RWPE2 (cell line): ENCODE results near the gene NSG2.

Experiments used
- ATAC-seq: fragments of 200-7000 bp; cut with Tn5 transposase; 3 replicates; pipeline ENCODE4 v1.9.1; 2021; ENCODE audit warnings: low read depth
- DNase-seq: peaks from one replicate; pipeline ENCODE4 v3.0.0-alpha.2; 2020; ENCODE audit warnings: low spot score
- H3K27ac ChIP-seq: fragments of 450-650 bp; 2 replicates; pipeline ENCODE4 v1.5.1; 2017; ENCODE audit warnings: mild to moderate bottlenecking; ENCODE audit not compliant: poor library complexity, severe bottlenecking
- H3K27me3 ChIP-seq: fragments of 250-450 bp; sonication (Bioruptor Pico); 2 replicates; pipeline ENCODE4 v1.5.1; 2021; ENCODE audit warnings: mild to moderate bottlenecking, moderate library complexity; ENCODE audit not compliant: insufficient read depth, poor library complexity, severe bottlenecking
- H3K36me3 ChIP-seq: fragments of 250-450 bp; sonication (Bioruptor Pico); 2 replicates; pipeline ENCODE4 v1.5.1; 2020; ENCODE audit warnings: low read depth, mild to moderate bottlenecking, moderate library complexity
- H3K4me1 ChIP-seq: fragments of 250-450 bp; sonication (Bioruptor Pico); 2 replicates; pipeline ENCODE4 v1.5.1; 2021; ENCODE audit warnings: mild to moderate bottlenecking, moderate library complexity; ENCODE audit not compliant: insufficient read depth, poor library complexity, severe bottlenecking
- H3K4me3 ChIP-seq: fragments of 250-450 bp; sonication (Bioruptor Pico); 2 replicates; pipeline ENCODE4 v1.5.1; 2021; ENCODE audit warnings: mild to moderate bottlenecking, moderate library complexity; ENCODE audit not compliant: severe bottlenecking
- H3K9me3 ChIP-seq: fragments of 250-450 bp; sonication (Bioruptor Pico); 2 replicates; pipeline ENCODE4 v1.5.1; 2021; ENCODE audit warnings: mild to moderate bottlenecking, moderate library complexity; ENCODE audit not compliant: severe bottlenecking
- CTCF ChIP-seq: fragments of 450-650 bp; IDR thresholded peaks from one replicate; pipeline ENCODE4 v1.5.1; 2017; ENCODE audit warnings: mild to moderate bottlenecking, moderate library complexity; ENCODE audit not compliant: poor library complexity, severe bottlenecking

The NSG2 gene

GRCh38 chr5:174047472-174048099, 2.1 kb downstream of the NSG2 start:
- H3K27me3 ChIP-seq: no peaks in the 10 kb centered on the region
- no peak overlapping the region for H3K4me3 ChIP-seq
- H3K9me3 ChIP-seq: no peaks in the 10 kb centered on the region
- H3K4me1 ChIP-seq: no peaks in the 10 kb centered on the region
- TF ChIP-seq CTCF: no peak
- no peak overlapping the region for H3K27ac ChIP-seq
- H3K36me3 ChIP-seq: no peaks in the 10 kb centered on the region
- ATAC-seq: no peak
- no peak for DNase-seq

- no peak for TF ChIP-seq CTCF
- H3K9me3 ChIP-seq: no peaks in the 10 kb centered on the region
Measured at GRCh38 chr5:174052636-174053035, 7.1 kb downstream of the NSG2 start.

GRCh38 chr5:174053905-174054304, 8.4 kb downstream of the NSG2 start:
- Histone ChIP-seq H3K27ac (no peak overlapping the region), H3K36me3 (no peaks in the 10 kb centered on the region), H3K9me3 (no peaks in the 10 kb centered on the region), H3K27me3 (peaks cover 5% of the 10 kb centered on the region), H3K4me1 (no peaks in the 10 kb centered on the region), H3K4me3 (no peak overlapping the region)
- DNase-seq (no peak), ATAC-seq (no peak)
- TF ChIP-seq CTCF: no peak

More at GRCh38 chr5:174052636-174053035, 7.1 kb downstream of the NSG2 start:
- Histone ChIP-seq H3K36me3 (no peaks in the 10 kb centered on the region), H3K4me3 (no peak overlapping the region), H3K27ac (no peak overlapping the region), H3K4me1 (no peaks in the 10 kb centered on the region), H3K27me3 (no peaks in the 10 kb centered on the region)
- DNase-seq (no peak), ATAC-seq (no peak)

GRCh38 chr5:174056064-174056847, 10.8 kb downstream of the NSG2 start:
- TF ChIP-seq CTCF: no peak
- peaks cover 24% of the 10 kb centered on the region for H3K27me3 ChIP-seq
- H3K9me3 ChIP-seq: no peaks in the 10 kb centered on the region
- no peaks in the 10 kb centered on the region for H3K4me1 ChIP-seq
- H3K4me3 ChIP-seq: no peak overlapping the region
- no peak for DNase-seq
- no peaks in the 10 kb centered on the region for H3K36me3 ChIP-seq
- H3K27ac ChIP-seq: no peak overlapping the region
- ATAC-seq: no peak

GRCh38 chr5:174057206-174057605, 11.7 kb downstream of the NSG2 start:
- H3K9me3 ChIP-seq: no peaks in the 10 kb centered on the region
- no peak overlapping the region for H3K4me3 ChIP-seq
- H3K27ac ChIP-seq: no peak overlapping the region
- H3K4me1 ChIP-seq: no peaks in the 10 kb centered on the region
- no peaks in the 10 kb centered on the region for H3K36me3 ChIP-seq
- TF ChIP-seq CTCF: no peak
- H3K27me3 ChIP-seq: peaks cover 24% of the 10 kb centered on the region
- DNase-seq: no peak
- no peak for ATAC-seq
